K562 (cell line): ENCODE results near the gene SOS1. TPM values are rescaled to one million over a fixed set of nuclear protein-coding genes. Genes with fewer than 3 reads are reported as not detected.

Experiments
- MCM2 ChIP-seq: fragments of 450-650 bp; IDR thresholded peaks from 2 replicates; pipeline ENCODE4 v1.6.1; 2017; ENCODE audit warnings: low read depth, mild to moderate bottlenecking
- polyA plus RNA-seq, 8 experiments: library from polyadenylated mRNA; depleted of rRNA in 4 of 8; stranded (reverse) in 5 of 8; unstranded in 3 of 8; fragments of >200 nt; fragmentation: Nextera tagmentation in 2 of 8; fragmentation: Illumina TruSeq in 1 of 8; extraction: Ambion mirVana in 2 of 8; extraction: Trizol in 1 of 8; gene quantifications; 2 replicates each; pipeline versions ENCODE4 v1.2.1 to v1.2.3, GENCODE V29; 2011 to 2014; ENCODE audit warnings: inconsistent platforms in 1 of 8, missing spikeins in 1 of 8
- total RNA-seq, 7 experiments: library from RNA; depleted of rRNA in 6 of 7; stranded (reverse); fragments of >200 nt in 6 of 7; fragmentation: Illumina TruSeq in 2 of 7; extraction: Trizol in 2 of 7; gene quantifications; 2 replicates each; pipeline versions ENCODE4 v1.2.1 to v1.2.3, GENCODE V29; 2011 to 2021; ENCODE audit warnings: low replicate concordance in 1 of 7
- TF ChIP-seq, protein P1 (sequence below), 2 experiments: fragments of 450-650 bp; IDR thresholded peaks; 2 replicates each; pipeline ENCODE4 v1.6.1; 2016; ENCODE audit warnings: mild to moderate bottlenecking in 2 of 2, borderline replicate concordance in 1 of 2, low read depth in 1 of 2, moderate library complexity in 1 of 2
- TF ChIP-seq, protein P2 (sequence below), 2 experiments: IDR thresholded peaks; 2 replicates each; pipeline ENCODE4 v1.6.1; 2011; ENCODE audit warnings: borderline replicate concordance in 1 of 2, control low read depth in 1 of 2, low read depth in 1 of 2, low read length in 1 of 2, mild to moderate bottlenecking in 1 of 2, mixed read lengths in 1 of 2, moderate library complexity in 1 of 2; ENCODE audit not compliant: insufficient read depth in 1 of 2, insufficient read length in 1 of 2, poor library complexity in 1 of 2, severe bottlenecking in 1 of 2; ENCODE audit errors: extremely low read depth in 1 of 2
- TF ChIP-seq, protein P3 (sequence below): fragments of 450-650 bp; IDR thresholded peaks from 2 replicates; pipeline ENCODE4 v1.6.1; 2017; ENCODE audit warnings: antibody characterized with exemption, mild to moderate bottlenecking

The SOS1 gene
- total and polyA plus RNA-seq, 9 of the 15 experiments (the other 6 are each of a cell fraction or from before 2014, with no cell fraction given), result 2.5 to 27.1 (median 16.3) TPM

DNA sequence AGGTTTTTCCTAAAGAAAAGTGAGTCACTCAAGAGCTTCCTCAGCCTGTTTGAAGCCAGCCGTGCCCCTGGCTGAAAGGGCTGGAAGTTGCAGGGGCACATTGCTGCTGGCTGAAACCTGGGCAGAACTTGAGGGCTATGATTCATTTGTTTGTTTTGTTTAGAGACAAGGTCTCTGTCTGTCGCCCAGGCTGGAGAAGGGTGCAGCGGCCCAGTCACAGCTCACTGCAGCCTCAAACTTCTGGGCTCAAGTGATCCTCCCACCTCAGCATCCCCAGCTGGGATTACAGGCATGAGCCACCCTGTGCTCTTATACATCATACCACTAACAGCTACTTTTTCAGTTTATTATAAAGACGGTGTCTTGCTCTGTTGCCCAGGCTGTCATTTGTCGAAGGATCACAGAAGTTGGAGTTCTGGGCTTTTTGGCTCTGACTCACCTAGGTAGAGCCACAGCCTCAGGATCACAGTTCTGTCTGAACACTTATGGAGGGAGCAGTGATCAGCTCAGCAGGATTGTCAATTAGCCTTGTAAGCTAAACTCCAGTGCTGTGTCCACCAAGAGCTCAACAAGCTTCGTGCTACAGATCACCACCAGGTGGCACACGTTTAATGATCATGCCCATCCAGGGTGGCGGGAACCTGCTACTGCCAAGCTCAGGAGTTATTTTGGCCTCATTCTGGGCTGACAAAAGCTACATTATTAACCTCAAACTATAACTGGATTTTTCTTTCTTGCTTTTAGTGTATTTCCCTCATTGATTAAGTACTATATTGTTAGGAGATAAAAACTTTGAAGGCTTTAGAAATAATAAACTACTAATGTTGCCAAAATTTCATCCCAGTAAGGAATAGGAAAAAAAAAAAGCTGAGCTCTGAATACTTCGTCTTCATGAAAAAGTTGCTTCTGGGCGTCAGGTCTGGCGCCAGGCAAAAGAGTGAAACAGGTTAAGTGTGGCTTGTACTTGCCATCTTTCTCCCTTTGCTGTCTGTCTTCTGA lies 173.3 kb downstream of the SOS1 start (continued):
- TF ChIP-seq, protein P1, sequence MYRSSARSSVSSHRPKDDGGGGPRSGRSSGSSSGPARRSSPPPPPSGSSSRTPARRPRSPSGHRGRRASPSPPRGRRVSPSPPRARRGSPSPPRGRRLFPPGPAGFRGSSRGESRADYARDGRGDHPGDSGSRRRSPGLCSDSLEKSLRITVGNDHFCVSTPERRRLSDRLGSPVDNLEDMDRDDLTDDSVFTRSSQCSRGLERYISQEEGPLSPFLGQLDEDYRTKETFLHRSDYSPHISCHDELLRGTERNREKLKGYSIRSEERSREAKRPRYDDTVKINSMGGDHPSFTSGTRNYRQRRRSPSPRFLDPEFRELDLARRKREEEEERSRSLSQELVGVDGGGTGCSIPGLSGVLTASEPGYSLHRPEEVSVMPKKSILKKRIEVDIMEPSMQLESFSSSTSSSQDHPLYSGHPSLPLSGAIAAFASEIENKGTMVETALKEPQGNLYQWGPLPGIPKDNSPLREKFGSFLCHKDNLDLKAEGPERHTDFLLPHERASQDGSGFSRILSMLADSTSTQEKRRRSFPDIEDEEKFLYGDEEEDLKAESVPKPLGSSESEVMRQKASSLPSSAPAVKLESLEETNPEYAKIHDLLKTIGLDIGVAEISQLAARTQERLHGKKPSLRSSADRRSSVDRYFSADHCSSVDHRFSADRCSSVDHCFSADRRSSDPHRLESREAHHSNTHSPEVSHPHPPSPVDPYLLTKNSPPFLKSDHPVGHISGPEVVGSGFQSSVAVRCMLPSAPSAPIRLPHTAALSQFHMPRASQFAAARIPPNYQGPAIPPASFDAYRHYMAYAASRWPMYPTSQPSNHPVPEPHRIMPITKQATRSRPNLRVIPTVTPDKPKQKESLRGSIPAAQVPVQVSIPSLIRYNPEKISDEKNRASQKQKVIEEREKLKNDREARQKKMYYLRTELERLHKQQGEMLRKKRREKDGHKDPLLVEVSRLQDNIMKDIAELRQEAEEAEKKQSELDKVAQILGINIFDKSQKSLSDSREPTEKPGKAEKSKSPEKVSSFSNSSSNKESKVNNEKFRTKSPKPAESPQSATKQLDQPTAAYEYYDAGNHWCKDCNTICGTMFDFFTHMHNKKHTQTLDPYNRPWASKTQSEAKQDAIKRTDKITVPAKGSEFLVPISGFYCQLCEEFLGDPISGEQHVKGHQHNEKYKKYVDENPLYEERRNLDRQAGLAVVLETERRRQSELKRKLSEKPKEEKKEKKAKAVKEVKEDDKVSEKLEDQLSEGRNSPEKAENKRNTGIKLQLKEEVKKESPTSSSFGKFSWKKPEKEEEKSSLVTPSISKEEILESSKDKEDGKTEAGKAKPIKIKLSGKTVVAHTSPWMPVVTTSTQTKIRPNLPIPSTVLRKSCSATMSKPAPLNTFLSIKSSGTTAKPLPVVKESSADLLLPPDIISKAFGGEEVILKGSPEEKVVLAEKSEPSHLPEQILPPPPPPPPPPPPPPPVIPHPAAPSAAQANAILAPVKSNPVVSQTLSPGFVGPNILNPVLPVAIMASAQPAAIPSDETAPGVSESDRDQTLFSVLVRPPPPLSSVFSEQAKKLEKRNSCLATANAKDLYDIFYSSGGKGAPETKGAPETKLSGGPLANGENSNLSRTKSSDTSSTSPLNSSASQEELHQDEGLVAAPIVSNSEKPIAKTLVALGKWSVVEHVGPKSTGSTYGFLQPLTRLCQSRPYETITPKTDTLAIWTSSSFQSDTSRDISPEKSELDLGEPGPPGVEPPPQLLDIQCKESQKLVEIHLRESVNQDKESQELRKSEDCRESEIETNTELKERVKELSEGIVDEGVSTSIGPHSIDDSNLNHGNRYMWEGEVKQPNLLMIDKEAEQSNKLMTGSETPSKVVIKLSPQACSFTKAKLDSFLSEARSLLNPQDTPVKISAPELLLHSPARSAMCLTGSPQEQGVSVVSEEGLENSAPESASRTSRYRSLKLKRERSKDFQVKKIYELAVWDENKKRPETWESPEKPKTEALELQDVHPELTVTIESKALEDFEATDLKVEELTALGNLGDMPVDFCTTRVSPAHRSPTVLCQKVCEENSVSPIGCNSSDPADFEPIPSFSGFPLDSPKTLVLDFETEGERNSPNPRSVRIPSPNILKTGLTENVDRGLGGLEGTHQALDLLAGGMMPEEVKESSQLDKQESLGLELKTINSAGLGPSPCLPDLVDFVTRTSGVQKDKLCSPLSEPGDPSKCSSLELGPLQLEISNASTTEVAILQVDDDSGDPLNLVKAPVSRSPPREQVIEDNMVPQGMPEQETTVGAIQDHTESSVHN (IDR thresholded peaks at IDR 0.05; ENCODE audit: borderline replicate concordance in 1 of 2, low read depth in 1 of 2), result no peak
- TF ChIP-seq, protein P2, sequence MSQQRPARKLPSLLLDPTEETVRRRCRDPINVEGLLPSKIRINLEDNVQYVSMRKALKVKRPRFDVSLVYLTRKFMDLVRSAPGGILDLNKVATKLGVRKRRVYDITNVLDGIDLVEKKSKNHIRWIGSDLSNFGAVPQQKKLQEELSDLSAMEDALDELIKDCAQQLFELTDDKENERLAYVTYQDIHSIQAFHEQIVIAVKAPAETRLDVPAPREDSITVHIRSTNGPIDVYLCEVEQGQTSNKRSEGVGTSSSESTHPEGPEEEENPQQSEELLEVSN (IDR thresholded peaks at IDR 0.05; ENCODE audit: borderline replicate concordance in 1 of 2, extremely low read depth in 1 of 2, insufficient read depth in 1 of 2, insufficient read length in 1 of 2, low read depth in 1 of 2, low read length in 1 of 2, poor library complexity in 1 of 2, severe bottlenecking in 1 of 2), result peak in 1 of 2 experiments; percentile 40
- TF ChIP-seq MCM2, result no peak
- TF ChIP-seq, protein P3, sequence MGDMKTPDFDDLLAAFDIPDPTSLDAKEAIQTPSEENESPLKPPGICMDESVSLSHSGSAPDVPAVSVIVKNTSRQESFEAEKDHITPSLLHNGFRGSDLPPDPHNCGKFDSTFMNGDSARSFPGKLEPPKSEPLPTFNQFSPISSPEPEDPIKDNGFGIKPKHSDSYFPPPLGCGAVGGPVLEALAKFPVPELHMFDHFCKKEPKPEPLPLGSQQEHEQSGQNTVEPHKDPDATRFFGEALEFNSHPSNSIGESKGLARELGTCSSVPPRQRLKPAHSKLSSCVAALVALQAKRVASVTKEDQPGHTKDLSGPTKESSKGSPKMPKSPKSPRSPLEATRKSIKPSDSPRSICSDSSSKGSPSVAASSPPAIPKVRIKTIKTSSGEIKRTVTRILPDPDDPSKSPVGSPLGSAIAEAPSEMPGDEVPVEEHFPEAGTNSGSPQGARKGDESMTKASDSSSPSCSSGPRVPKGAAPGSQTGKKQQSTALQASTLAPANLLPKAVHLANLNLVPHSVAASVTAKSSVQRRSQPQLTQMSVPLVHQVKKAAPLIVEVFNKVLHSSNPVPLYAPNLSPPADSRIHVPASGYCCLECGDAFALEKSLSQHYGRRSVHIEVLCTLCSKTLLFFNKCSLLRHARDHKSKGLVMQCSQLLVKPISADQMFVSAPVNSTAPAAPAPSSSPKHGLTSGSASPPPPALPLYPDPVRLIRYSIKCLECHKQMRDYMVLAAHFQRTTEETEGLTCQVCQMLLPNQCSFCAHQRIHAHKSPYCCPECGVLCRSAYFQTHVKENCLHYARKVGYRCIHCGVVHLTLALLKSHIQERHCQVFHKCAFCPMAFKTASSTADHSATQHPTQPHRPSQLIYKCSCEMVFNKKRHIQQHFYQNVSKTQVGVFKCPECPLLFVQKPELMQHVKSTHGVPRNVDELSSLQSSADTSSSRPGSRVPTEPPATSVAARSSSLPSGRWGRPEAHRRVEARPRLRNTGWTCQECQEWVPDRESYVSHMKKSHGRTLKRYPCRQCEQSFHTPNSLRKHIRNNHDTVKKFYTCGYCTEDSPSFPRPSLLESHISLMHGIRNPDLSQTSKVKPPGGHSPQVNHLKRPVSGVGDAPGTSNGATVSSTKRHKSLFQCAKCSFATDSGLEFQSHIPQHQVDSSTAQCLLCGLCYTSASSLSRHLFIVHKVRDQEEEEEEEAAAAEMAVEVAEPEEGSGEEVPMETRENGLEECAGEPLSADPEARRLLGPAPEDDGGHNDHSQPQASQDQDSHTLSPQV, result no peak
